Erythroblast (primary cell): Measurements from ENCODE around the gene ATRX.

Source experiments
- GATA1 ChIP-seq: IDR thresholded peaks from 2 replicates; pipeline ENCODE4 v1.6.1; 2011; ENCODE audit warnings: low read depth, mild to moderate bottlenecking, control low read depth, low read length, moderate library complexity
- POLR2A ChIP-seq: IDR thresholded peaks from 2 replicates; pipeline ENCODE4 v1.6.1; 2011; ENCODE audit warnings: mild to moderate bottlenecking, low read length

- TF ChIP-seq POLR2A = no peak
- TF ChIP-seq GATA1 = no peak
Observed at GRCh38 chrX:77704881-77705280, 81.1 kb downstream of the ATRX start.
